Activated naive CD4-positive, alpha-beta T cell treated with anti-CD3 and anti-CD28 coated beads, Interleukin-2, amount 10 ng/mL, durations not matched to agents 5 hours and 36 hours (primary cell): ENCODE data around the gene COX11. TPM values are rescaled to one million over a fixed set of nuclear protein-coding genes. Genes with fewer than 3 reads are reported as not detected.

Source experiments
- total RNA-seq, 2 experiments: library from RNA; stranded (reverse); gene quantifications; one replicate each; pipeline ENCODE4 v1.2.3, GENCODE V29; 2021

The COX11 gene, protein sequence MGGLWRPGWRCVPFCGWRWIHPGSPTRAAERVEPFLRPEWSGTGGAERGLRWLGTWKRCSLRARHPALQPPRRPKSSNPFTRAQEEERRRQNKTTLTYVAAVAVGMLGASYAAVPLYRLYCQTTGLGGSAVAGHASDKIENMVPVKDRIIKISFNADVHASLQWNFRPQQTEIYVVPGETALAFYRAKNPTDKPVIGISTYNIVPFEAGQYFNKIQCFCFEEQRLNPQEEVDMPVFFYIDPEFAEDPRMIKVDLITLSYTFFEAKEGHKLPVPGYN
- 10 to 100 TPM; 51.0 to 51.1 TPM for total RNA-seq

DNA sequence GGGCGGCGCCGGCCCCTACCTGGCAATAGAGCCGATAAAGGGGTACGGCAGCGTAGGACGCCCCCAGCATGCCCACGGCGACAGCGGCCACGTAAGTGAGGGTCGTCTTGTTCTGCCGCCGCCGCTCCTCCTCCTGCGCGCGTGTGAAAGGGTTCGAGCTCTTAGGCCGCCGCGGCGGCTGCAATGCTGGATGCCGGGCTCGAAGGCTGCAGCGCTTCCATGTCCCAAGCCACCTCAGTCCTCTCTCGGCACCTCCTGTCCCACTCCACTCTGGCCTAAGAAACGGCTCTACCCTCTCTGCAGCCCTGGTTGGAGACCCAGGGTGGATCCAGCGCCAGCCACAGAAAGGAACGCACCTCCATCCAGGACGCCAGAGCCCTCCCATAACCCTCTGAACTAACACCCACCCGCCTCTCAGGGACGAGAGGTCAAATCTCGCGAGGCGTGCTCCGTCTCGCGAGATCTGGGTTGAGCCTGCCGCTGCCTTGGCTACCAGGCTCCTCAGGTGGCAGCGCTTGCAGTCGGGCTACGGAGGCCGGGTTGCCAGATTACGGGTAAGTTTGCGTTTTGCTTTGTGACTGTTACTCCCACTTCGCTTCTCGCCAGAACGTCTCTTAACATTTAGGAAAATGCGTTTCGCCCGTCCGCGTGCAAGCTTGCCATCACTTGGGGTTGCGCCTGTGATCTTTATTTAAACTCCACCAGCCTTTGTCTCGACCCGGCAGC is at the start of gene COX11, which contains the start of gene STXBP4:
COX11 (minus strand) TSS at position 393 of the 726 bp plus-strand sequence; CDS start at position 385, 8 bp downstream.
STXBP4 (plus strand) TSS at position 504 of the 726 bp plus-strand sequence. CDS start 17,455 bp downstream, outside the sequence.

Other genes with a start within 250 kb of the COX11 start
- gene TOM1L1, start 67.8 kb downstream of the COX11 start, total RNA-seq: not detected
- 1 to 10 TPM; 3.9 to 5.4 TPM for gene STXBP4, start 111 bp upstream of the COX11 start, total RNA-seq